C4-2B (cell line): ENCODE measurements around the gene MYO15B.

Experiments
- ZFX ChIP-seq: fragments of 450-650 bp; IDR thresholded peaks from 2 replicates; pipeline ENCODE4 v1.6.1; 2017
- TF ChIP-seq, protein P1 (sequence below): fragments of 450-650 bp; conservative IDR thresholded peaks from 2 replicates; pipeline ENCODE4 v1.5.1; 2017; ENCODE audit warnings: mild to moderate bottlenecking

DNA sequence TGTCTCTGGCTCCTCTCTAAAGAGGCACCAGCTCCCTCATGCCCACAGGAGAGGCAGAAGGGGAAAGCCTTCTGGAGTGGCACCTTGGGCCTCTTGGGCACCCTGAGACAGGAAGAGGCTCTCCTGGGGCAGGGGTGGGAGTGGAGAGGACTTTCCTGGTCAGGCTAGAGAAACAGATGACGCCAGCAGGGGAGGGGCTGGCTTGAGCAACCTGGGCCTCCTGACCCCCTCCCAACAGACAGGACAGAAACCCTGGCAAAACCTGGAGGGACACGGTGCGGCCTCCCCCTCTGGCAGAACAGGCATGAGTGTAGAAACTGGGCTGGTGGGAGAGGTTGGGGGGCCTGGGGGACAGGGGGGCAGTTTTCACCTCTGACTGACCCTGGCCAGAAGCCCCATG lies 51.7 kb downstream of the MYO15B start:
- TF ChIP-seq, protein P1, sequence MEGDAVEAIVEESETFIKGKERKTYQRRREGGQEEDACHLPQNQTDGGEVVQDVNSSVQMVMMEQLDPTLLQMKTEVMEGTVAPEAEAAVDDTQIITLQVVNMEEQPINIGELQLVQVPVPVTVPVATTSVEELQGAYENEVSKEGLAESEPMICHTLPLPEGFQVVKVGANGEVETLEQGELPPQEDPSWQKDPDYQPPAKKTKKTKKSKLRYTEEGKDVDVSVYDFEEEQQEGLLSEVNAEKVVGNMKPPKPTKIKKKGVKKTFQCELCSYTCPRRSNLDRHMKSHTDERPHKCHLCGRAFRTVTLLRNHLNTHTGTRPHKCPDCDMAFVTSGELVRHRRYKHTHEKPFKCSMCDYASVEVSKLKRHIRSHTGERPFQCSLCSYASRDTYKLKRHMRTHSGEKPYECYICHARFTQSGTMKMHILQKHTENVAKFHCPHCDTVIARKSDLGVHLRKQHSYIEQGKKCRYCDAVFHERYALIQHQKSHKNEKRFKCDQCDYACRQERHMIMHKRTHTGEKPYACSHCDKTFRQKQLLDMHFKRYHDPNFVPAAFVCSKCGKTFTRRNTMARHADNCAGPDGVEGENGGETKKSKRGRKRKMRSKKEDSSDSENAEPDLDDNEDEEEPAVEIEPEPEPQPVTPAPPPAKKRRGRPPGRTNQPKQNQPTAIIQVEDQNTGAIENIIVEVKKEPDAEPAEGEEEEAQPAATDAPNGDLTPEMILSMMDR = no peak
- no peak for TF ChIP-seq ZFX
